Measurements from ENCODE around the gene EPHB3.

GRCh38 chr3:184525337-184526087 lies 36.1 kb upstream of the EPHB3 start:
- TF ChIP-seq CTCF (IDR thresholded peaks at IDR 0.05; ENCODE audit: low read length) (no peak), EZH2phosphoT487 (IDR thresholded peaks at IDR 0.05; ENCODE audit: low read length) (no peak), EZH2 (optimal IDR thresholded peaks at IDR 0.05; ENCODE audit: low read depth, low read length) (no peak)
